Stimulated activated naive CD4-positive, alpha-beta T cell (primary cell): ENCODE results near the gene SETD5.
A peak's percentile ranks its signal among the peaks of the same experiment; 100 is the strongest.

Source experiments
- DNase-seq, 6 experiments: peaks; one replicate each; lab custom pipeline; 2025; lab: John Stamatoyannopoulos, UW

SETD5 gene

DNA sequence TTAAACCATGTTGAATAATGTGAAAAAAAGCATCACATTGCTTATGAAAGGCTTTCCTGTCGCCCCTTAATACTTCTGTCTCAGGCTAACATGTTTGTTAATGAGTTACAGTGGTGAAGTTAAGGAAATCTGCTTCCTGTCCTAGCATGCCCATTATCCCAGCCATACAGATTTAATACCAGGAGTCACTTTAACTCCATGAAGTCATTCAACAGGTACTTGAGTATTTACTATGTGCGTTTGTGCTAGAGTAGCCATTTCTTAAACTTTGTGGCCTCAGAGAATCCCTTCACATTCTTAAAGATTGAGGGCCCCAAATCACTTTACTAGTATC, 10.1 kb upstream of the SETD5 start:
- no peak for DNase-seq

DNA sequence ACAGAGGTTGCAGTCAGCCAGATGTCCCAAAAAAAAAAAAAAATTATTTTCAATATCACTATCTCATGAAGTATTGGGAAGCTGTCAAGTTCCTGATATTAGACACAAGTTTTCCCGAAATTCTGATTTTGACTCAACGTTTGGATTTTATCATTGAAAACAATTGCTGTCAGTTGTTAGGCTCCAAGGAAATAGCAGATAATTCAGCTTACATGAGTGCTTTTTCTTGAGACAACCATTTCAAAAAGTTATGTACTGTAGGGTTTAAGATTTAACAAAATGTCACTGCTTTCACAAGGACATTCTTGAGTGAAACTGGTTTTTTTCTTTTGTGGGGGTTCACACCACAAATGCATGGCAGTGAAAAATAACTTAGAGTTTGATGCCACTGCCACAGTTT, 9.3 kb upstream of the SETD5 start:
- no peak for DNase-seq

DNA sequence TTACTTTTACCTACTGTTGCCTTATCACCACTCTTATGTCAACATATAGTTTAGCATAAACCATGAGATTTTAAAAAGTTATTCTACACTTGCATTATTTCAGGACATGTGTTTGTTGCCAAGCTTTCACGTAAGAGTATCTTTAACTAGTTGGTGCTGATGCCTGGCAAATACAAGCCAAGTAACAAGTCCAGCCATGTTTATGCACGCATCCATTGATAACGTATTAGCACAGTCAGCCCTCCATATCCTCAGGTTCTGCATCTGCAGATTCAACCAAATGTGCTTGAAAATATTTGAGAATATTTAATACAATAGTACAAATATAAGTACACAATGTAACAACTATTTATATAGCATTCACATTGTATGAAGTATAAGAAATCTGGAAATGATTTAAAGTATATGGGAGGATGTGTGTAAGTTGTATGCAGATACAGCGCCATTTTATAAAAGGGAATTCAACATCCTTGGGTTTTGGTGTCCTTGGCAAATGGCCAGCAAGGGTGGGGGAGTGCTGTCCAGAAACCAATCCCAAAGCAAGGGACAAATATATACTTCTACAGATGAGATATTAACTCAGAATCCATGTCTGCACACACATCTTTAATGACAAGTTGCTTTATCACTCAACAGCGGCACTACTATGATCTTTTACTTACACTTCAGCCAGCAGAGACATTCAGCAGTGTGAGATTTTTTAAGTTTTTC, 8.7 kb upstream of the SETD5 start:
- DNase-seq = no peak

DNA sequence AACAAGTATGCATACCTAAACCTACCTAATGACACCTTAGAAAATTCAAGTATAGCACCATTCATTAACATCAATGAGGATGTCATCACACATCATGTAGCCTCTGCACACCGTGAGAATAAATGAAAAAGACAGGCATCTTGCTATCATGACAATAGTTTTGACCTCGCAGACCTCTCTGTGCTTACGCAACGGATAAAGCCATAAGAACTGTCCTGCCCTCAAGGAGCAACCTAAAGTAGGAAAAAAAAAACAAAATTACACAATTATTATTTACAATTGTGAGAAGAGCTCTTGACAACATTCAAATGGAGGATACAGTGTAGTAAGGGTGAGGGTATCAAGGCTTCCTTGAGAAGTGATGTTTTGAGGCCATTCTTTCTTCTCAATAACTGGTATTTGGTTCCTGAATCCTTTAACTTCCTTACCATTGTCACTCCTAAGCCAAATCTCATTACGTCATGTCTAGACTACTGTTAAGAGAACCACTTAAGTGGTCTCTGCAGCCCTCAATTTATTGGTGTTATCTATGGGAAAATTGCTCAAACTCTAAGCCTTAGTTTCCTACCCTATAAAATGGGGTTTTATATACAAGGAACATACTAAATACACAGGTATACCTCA, 7.0 kb upstream of the SETD5 start:
- DNase-seq = no peak

DNA sequence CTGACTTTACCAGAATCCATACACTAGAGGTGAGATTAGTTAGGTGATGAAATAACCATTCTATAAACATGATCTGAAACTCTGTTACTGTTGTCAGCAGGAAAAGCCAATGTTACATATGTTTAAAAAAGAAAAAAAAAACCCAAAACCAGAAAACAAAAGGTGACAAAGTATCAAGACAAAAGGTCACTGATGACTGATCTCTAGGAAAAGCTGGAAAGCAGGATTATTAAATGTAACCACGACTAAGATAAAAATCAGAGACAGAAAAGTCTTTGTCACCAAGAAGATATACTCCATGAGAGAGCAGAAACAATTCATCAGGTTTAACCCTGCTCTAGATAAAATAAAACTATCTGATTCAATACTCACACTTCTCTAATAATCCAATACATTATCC, 5.4 kb upstream of the SETD5 start:
- DNase-seq = no peak

DNA sequence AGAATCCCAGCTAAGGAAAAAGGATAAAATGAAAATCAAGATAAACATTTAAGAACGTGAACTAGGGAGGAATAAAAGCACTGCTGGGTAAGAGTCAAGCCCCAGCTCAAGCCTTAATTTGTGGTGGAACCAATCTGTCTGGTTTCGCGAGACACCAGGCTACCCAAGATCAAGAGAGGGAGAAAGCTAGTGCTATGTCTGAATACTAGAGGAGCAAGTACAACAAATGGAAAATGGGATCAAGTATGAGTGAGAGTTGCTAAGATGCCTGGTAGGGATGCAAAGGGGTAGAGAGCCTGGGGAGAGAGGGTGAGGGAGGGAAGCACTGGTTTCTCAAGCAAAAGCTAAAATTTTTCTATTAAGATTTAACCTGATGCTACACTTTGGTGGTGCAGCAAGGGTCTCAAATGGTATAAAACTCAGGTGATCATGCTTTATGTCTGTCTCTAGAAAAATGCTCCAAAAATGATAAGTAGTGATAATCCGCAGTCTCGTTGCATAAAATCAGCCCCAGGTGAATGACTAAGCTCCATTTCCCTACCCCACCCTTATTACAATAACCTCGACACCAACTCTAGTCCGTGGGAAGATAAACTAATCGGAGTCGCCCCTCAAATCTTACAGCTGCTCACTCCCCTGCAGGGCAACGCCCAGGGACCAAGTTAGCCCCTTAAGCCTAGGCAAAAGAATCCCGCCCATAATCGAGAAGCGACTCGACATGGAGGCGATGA, 1.7 kb upstream of the SETD5 start:
- DNase-seq = peak in 1 of 6 experiments; percentile 7

DNA sequence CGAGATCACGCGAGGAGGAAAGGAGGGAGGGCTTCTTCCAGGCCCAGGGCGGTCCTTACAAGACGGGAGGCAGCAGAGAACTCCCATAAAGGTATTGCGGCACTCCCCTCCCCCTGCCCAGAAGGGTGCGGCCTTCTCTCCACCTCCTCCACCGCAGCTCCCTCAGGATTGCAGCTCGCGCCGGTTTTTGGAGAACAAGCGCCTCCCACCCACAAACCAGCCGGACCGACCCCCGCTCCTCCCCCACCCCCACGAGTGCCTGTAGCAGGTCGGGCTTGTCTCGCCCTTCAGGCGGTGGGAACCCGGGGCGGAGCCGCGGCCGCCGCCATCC, 1.1 kb upstream of the SETD5 start:
- peak in 4 of 6 experiments; percentile 84 to 91 (median 88) for DNase-seq

DNA sequence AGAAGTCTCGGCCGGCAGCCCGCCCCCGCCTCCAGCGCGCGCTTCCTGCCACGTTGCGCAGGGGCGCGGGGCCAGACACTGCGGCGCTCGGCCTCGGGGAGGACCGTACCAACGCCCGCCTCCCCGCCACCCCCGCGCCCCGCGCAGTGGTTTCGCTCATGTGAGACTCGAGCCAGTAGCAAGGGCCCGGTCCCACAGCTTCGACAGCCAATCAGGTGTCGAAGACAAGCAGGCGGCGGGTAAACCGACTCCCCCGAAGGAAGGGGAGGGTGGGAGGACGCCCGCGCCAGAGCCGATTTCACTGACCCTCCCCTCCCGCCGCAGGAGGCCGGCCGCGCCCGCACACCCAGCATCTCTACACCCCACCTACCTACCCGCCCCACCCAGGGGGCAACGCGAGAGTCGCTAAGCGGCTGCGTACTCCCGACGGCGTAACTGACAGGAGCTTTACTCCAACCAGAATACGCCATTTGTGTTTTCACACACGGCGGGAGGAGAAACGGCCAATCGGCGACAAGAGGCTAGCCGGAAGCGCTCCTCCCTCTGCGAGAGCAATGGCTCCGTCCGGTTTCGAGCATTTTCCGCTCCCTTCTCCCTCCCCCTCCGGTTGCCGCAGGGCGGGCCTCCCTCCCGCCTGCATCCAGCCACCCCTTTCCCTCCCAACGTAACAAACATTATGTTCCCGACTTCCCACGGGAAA, 633 bp upstream of the SETD5 start:
- DNase-seq = peak; percentile 99 to 100 (median 100)

DNA sequence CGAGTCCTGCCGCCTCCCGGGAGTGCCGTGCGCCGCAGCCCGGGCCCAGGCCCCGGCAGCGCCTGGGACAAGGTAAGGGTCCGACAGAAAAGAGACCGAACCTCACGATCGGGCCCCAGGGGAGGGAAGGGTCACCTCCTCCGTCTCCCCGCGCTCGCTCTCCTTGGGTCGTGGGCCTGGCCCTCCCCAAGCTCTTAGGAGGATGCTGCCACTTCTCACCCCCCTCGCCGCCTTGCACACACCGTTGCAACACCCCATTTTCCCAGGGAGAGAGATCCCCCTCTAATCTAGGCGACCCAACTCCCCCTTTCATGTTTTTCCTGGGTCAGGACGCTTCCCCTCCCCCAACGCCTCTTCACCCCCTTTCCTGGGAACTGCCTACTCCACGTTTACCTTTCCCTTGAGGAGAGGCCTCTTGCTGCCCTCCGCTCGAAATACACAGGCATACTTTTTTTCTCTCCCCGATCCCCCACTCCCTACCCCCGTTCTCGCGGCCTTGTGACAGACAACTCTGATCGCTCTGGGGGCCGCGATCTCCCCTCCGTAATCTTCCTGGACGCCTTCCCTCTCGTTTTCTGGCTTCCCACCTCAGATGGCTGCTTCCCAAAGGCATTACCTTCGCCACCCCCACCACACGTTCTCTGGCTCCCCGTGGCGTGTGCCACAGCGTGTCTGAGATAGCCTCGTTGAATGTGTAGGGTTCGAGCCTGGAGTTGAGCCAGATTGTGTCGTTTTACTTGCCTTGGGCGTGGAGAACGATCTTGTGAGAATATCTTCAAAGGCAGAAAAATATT, 688 bp downstream of the SETD5 start:
- peak in 5 of 6 experiments; percentile 45 to 70 (median 47) for DNase-seq

DNA sequence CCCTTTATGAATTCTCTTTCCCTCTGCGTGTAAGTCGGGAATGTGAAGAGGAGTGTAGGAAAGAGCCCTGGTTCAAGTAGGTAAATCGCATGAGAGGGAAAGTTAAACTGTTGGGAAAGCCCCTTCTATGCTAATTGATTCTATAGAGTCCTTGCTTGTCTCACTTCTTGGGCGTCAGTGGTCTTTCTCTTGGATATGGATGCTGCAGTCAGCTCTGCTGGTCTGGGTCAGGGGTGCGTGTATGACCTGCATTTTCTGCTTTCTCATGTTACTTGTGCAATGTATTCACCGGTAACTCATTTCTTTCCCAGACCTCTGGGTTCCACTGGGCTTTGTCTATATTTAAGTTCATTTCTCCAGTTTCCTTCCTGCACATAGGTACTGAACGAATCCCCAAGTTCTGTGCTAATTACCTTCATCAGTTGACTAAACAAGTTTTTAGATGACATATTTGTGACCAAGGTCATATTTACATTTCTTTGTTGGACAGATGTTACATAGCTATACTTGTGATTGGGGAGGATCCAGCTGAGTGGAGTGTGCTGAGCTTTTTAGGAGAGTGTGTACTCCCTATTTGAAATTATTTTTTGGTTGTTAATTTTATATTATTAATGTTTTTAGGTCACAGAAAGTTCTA, 1.4 kb downstream of the SETD5 start:
- DNase-seq = peak in 2 of 6 experiments; percentile 15 to 20

DNA sequence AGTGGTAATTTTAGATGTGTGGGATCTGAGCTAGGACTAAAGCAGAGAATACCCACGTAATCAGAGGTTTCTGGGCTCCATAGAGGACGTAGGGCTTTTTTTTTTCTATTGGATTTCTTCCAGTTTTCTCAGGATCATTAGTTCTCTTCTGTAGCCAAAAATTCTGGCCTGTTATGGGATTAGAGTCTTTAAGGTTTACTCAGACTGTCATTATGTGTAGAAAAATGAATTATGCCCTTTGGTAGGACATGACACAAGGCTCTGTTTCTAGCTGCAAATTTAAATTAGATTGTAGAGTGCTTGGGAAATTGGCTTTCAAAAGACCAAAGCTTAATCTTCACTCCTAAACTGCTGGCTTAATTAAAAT, 1.9 kb downstream of the SETD5 start:
- DNase-seq = no peak

DNA sequence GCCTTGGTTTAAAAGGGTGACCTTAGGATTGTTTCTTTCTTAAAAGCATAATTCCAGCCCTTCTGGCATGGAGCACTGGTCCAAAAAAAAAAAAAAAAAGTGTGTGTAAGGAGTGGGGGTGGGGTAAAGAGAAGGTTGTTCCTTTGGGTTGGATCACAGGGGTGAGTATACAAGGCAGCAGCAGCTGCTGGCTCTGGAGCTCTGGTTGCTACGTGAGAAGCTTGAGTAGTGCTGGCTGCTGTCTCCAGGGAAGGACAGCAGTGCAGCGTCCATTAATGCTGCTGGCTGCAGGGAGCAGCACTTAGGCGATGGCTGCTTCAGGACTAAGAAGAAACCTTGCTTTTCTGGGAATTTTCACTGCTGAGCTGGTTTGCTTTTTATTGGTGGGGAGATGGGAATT, 2.3 kb downstream of the SETD5 start:
- DNase-seq = no peak

DNA sequence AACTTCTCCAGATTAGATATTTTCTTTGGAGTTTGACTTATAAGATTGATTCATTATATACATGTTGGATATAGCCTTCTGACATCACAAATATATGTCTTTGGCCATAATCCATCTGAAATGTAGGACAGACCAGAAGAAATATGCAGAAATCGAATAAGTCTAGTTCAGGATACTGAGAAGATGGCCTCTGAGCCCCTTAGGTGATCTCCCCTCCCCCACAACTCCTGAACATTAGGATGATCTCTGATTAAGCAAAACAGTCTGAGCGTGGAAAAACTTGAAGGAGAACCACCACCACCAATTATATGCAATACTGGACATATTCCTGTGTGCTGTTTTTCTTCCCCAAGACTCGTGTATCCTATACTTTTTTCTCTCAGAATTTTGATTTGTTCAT, 3.2 kb downstream of the SETD5 start:
- no peak for DNase-seq

DNA sequence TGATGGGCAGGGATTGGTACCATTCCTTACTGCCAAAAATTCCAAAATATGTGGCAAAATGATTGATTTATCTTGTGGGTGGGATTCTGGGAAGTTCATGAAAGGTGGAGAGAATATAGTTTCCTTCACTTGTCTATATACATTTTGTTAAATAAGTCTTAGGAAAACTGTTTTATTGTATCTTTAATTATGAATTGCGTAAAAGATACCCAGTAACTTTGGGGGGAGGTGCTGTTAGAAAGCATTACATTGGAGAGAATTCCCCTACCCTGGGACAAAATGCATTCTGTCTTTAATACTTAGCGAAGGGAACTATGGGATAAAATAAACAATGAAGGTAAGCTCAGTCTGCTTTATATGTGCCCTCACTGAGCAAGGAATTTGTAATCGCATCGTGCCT, 4.6 kb downstream of the SETD5 start:
- no peak for DNase-seq

DNA sequence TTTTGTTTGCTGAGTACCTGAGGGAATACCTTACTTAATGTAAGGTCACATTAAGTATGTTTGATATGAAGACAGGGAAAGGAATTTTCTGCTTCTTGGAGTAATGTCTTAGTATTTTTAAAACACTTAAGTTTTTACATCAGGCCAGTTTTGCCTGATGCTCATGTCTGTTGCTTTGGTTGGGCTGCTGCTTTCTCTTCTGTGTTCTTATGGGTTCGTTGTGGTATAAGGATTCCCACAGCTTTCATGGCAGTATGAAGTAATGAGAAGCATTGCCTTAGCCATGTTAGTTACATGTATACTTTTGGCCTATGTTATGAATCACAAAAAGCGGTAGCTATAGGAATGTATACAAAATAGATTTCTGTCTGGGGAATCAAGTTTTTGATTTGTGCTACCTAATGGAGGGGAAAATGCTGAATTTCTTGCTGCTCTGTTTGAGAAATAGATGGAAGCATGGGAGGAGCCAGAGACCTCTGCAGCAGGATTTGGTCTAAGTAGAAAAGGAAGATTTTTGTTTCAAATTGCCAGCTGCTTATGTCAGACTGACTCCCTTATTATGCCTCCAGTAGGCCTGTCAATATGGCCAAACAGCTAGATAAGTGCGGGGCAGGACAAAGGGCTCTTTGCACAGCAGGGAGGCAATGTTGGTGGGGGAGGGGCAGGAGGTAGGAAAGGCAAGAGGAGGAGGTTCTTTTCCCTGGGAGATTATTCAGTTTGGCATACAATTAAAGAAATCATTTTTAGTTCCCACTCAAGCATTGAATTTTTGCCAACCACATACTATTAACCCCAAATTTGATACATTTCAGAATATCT, 5.2 kb downstream of the SETD5 start:
- no peak for DNase-seq

DNA sequence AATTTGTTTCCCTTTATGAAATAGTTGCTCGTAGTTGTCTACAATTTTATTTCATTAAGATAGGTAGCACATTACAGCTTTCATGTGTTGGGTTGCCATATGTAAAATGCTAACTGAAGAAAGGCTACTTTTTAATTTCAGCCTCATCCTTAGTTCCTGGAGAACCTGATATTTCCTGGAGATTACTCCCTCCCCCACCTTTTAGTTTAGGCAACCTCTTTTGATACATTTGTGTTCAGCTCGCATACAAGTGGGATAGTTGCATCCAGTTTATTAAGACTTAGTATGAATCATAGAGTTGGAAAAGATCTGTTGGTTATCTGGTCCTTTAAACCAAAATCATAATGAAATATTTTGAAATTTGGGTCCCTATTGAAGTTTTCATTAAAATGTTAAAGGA, 6.0 kb downstream of the SETD5 start:
- DNase-seq = no peak

DNA sequence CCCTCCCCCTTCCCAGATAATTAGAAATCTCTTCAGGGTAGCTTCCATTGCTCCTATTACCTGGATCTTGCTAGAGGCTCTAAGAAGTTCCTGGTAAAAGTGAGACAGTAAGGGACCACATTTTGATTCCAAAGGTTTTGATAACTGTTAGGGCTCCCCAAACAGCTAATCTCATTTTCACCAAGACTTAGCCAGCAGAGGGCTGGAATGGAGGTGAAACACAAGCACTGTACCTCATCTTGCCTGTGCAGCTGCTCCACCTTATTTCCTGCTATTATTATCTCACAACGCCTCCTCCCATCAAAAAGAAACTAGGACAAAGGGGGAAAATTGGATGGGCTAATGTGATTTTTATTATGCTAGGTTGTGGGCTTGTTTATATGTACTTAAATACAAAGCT, 7.3 kb downstream of the SETD5 start:
- peak in 1 of 6 experiments; percentile 12 for DNase-seq

DNA sequence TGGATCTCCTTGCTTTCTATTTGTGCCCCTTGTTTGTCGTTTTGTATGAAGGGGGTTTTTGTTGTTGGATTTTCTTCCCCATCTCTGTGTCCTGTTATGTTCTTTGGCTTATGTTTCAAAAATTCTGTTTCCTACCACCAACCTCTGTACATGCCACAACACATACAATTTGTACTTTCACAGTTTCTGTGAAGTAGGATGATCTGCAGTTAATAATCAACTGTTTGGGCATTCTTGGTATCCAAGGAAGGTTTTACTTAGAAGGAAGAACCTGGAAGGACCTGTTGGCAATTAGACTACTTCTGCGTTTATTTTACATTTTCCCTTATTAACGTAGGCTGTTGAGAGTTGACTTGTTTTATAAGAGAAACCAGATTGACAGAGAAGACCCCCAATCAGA, 8.3 kb downstream of the SETD5 start:
- no peak for DNase-seq

DNA sequence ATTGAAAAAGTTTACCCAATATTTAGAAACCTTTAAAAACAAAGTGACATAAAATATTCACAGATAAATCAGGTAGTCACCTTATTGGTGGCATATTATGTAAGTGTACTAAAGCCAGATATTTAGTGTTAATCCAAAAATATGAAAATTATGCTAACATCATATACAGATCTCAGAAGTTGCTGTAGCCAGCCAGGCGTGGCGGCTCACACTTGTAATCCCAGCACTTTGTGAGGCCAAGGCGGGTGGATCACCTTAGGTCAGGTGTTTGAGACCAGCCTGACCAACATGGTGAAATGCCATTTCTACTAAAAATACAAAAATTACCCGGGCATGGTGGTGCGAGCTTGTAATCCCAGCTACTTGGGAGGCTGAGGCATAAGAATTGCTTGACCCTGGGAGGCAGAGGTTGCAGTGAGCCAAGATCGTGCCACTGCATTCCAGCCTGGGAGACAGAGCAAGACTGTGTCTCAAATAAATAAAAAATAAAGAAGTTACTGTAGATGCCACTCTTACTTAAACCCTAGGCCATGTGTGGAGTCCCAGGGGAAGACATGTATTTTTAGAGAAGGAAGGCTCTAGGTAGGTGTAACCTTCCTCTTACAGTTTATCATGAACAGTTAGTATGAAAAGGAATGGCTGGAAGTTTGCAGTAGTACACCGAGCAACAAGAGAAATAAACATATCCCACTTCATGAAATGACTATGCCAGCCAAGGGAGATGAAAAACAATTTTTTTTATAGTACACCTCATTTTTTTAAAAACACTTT, 9.6 kb downstream of the SETD5 start:
- no peak for DNase-seq

DNA sequence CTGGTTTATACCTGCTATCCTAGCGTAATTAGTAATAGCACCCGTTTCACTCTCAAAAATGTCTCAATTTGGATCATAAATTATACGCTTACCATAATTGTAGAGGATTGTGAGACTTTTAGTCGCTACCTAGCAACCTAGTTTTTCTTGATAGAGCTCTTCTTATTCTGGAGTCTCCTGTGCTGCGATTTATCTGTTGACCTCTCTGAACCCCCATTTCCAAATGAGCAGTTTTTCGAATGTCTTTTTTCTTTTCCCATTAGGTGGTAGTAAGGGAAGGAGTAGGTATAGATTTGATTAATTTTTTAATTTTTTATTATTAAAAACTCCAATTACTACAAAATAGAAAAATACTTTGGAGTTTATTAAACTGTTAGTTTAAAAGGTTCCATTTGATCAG, 10.6 kb downstream of the SETD5 start:
- no peak for DNase-seq
